ENCODE data around the gene DENR.
A peak's percentile ranks its signal among the peaks of the same experiment; 100 is the strongest.
"Not testable (repeated sequence)": the region's sequence is repeated elsewhere in the genome, so short reads cannot be mapped to it uniquely, and the experiment has no call there.

The DENR gene

GRCh38 chr12:122749569-122750332, 2.9 kb upstream of the DENR start:
- TF ChIP-seq EZH2 (IDR thresholded peaks at IDR 0.05; ENCODE audit: borderline replicate concordance, low read length): no peak
- TF ChIP-seq, protein P1, sequence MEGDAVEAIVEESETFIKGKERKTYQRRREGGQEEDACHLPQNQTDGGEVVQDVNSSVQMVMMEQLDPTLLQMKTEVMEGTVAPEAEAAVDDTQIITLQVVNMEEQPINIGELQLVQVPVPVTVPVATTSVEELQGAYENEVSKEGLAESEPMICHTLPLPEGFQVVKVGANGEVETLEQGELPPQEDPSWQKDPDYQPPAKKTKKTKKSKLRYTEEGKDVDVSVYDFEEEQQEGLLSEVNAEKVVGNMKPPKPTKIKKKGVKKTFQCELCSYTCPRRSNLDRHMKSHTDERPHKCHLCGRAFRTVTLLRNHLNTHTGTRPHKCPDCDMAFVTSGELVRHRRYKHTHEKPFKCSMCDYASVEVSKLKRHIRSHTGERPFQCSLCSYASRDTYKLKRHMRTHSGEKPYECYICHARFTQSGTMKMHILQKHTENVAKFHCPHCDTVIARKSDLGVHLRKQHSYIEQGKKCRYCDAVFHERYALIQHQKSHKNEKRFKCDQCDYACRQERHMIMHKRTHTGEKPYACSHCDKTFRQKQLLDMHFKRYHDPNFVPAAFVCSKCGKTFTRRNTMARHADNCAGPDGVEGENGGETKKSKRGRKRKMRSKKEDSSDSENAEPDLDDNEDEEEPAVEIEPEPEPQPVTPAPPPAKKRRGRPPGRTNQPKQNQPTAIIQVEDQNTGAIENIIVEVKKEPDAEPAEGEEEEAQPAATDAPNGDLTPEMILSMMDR (IDR thresholded peaks at IDR 0.05; ENCODE audit: low read length): no peak
- Histone ChIP-seq H4K20me1 (ENCODE audit: insufficient read depth, low read length) (no peaks in the 10 kb centered on the region), H3K4me3 (ENCODE audit: low read depth, low read length, poor library complexity, severe bottlenecking) (no peak overlapping the region), H3K9ac (ENCODE audit: low read length) (no peak overlapping the region), H3K27me3 (ENCODE audit: insufficient read depth, low read length) (no peaks in the 10 kb centered on the region), H3K9me2 (ENCODE audit: low read depth, low read length) (no peaks in the 10 kb centered on the region), H2AFZ (ENCODE audit: low read length) (no peak overlapping the region), H3K79me2 (ENCODE audit: insufficient read depth, low read length) (peaks cover 16% of the 10 kb centered on the region), H3K36me3 (ENCODE audit: insufficient read depth, low read length) (peaks cover 11% of the 10 kb centered on the region), H3K27ac (ENCODE audit: low read depth, low read length, poor library complexity, severe bottlenecking) (peak overlapping the region; percentile 45), H3K9me3 (ENCODE audit: low read length) (no peaks in the 10 kb centered on the region), H3F3A (ENCODE audit: insufficient read depth, low read length) (no peaks in the 10 kb centered on the region), H3K4me1 (ENCODE audit: insufficient read depth, low read length, severe bottlenecking) (peaks cover 30% of the 10 kb centered on the region), H3K4me2 (ENCODE audit: low read length) (no peak overlapping the region)

DNA sequence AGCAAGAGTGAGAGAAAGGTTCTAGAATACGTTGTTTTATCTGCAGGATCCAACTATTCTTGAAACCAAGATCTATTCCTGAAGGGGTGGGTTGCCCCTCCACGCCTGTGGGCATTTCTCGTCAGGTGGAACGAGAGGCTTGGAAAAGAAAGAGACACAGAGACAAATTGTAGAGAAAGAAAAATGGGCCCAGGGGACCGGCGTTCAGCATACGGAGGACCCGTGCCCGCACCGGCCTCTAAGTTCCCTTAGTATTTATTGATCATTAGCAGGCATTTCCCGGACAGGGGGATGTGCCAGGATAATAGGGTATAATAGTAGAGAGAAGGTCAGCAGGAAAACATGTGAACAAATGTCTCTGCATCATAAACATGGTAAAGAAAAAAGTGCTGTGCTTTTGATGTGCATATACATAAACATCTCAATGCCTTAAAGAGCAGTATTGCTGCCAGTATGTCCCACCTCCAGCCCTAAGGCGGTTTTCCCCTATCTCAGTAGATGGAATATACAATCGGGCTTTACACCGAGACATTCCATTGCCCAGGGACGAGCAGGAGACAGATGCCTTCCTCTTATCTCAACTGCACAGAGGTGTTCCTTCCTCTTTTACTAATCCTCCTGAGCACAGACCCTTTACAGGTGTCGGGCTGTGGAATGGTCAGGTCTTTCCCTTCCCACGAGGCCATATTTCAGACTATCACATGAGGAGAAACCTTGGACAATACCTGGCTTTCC, 1.7 kb upstream of the DENR start:
- Histone ChIP-seq H3K9ac (ENCODE audit: low read length) (peak overlapping the region; percentile 46), H3K4me2 (ENCODE audit: low read length) (peak overlapping the region; percentile 69), H3K27ac (ENCODE audit: low read depth, low read length, poor library complexity, severe bottlenecking) (peak overlapping the region; percentile 55), H3K36me3 (ENCODE audit: insufficient read depth, low read length) (peaks cover 23% of the 10 kb centered on the region), H3K4me1 (ENCODE audit: insufficient read depth, low read length, severe bottlenecking) (peaks cover 30% of the 10 kb centered on the region), H3K79me2 (ENCODE audit: insufficient read depth, low read length) (peaks cover 16% of the 10 kb centered on the region), H3K4me3 (ENCODE audit: low read depth, low read length, poor library complexity, severe bottlenecking) (peak overlapping the region; percentile 89)
- H4K20me1 ChIP-seq (ENCODE audit: insufficient read depth, low read length); H3K9me3 ChIP-seq (ENCODE audit: low read length); H3F3A ChIP-seq (ENCODE audit: insufficient read depth, low read length); H2AFZ ChIP-seq (ENCODE audit: low read length); H3K27me3 ChIP-seq (ENCODE audit: insufficient read depth, low read length); H3K9me2 ChIP-seq (ENCODE audit: low read depth, low read length): not testable (repeated sequence)

DNA sequence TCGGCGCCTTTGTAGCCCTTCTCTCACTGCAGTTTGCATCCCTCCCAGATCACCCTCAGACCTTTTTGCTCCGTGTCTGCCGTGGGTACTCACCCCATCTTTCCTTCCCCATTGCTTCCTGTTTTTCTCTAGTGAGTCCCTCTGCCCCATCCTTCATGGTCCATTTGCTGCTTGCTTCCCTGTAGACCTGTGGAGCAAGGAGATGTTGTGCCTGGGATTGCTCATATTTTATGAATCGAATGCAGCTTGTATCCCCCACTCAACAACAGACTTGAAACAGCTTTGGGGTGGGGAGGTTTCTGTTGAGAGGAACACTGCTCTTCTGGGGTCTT, 661 bp downstream of the DENR start:
- H3K4me2 ChIP-seq (ENCODE audit: low read length): peak overlapping the region; percentile 91
- peaks cover 16% of the 10 kb centered on the region for H3K79me2 ChIP-seq (ENCODE audit: insufficient read depth, low read length)

More for the DNA sequence above, 661 bp downstream of the DENR start:
- Histone ChIP-seq H3K4me1 (ENCODE audit: insufficient read depth, low read length, severe bottlenecking) (peaks cover 30% of the 10 kb centered on the region), H3K9ac (ENCODE audit: low read length) (peak overlapping the region; percentile 93), H3K36me3 (ENCODE audit: insufficient read depth, low read length) (peaks cover 45% of the 10 kb centered on the region), H3K9me3 (ENCODE audit: low read length) (no peaks in the 10 kb centered on the region), H3K27me3 (ENCODE audit: insufficient read depth, low read length) (no peaks in the 10 kb centered on the region), H4K20me1 (ENCODE audit: insufficient read depth, low read length) (no peaks in the 10 kb centered on the region), H3K27ac (ENCODE audit: low read depth, low read length, poor library complexity, severe bottlenecking) (peak overlapping the region; percentile 6), H3K4me3 (ENCODE audit: low read depth, low read length, poor library complexity, severe bottlenecking) (peak overlapping the region; percentile 89), H3K9me2 (ENCODE audit: low read depth, low read length) (no peaks in the 10 kb centered on the region), H2AFZ (ENCODE audit: low read length) (no peak overlapping the region), H3F3A (ENCODE audit: insufficient read depth, low read length) (no peaks in the 10 kb centered on the region)
- TF ChIP-seq, protein P1 (IDR thresholded peaks at IDR 0.05; ENCODE audit: low read length): no peak
- TF ChIP-seq EZH2 (IDR thresholded peaks at IDR 0.05; ENCODE audit: borderline replicate concordance, low read length): no peak
